NCI-H2107 treated with DMSO at 0.1 percent for 48 hours (cell line): ENCODE measurements around the gene METTL22.
"Not testable (repeated sequence)": the region's sequence is repeated elsewhere in the genome, so short reads cannot be mapped to it uniquely, and the experiment has no call there.

Experiments
- DNase-seq: peaks from one replicate; lab custom pipeline; 2025; ENCODE audit not compliant: unreplicated experiment; lab: John Stamatoyannopoulos, UW

Gene METTL22

DNA sequence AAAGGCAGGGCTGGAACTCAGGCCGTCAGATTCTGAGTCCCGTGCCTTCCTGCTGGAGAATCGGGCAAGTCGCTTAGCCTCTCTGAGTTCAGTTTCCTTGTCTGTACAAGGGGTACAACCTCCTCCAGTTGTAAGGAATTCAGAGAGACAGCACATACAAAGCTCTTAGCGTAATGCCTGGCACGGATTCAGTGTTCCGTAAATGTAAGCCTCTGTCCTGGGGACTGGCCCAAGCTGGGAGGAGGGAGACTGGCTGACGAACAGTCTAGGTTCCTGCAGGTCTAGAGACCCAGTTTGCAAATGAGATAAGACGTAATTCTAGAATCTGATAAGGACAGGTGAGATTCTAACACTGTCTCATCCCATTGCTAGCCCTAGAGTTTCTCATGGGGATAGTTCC, 9.9 kb downstream of the METTL22 start:
- no peak for DNase-seq

DNA sequence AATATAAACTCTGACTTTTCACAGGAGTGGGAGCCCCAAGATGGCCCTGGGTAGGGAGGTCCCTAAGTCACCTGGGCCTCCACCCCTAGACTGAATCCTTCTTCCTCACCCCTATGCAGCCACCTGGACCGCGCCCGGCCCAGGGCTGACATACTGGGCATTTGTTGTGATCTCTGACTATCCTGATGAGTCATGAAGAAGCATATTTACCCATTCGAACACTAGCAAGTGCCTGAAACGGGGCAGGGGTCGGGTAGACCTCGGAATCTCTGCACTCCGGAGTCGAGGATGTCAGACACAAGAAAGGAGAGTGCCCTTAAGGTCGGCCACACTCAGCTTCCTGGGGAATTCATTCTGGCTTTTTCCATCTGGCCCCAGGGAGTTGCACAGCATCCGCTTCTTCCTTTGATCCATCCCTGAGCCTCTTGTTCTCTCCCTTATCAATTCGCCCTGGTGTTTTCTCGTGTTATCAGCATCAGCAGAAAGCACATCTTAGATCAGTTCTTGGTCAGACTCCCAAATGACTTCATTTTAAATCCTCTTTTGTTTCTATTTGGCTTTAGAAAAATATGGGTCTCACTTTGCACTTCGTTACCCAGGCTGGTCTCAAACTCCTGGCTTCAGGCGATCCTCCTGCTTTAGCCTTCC, 10.4 kb downstream of the METTL22 start:
- DNase-seq, result no peak

DNA sequence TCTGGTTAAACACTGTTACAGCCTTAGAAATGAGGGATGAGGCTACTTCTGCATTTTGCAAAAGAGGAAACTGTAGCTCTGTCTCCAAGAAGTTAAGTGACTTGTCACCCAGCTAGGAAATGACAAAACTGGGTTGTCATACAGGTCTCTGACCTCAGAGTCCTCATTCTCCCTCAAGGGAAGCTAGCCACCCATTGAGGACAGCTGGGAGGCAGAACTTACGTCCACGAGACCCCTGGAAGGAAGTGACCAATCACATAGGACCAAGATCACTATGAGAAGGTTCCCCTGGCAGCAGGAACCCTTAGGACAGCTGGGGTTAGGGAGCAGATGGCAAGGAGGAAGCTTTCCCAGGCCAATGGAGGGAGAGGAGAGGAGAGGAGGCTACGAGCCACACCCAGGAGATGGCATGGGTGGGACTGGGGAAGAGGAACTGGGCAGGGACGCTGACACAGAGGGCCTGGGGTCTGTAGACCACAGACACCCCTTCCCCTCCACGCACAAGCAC, 11.2 kb downstream of the METTL22 start:
- no peak for DNase-seq

DNA sequence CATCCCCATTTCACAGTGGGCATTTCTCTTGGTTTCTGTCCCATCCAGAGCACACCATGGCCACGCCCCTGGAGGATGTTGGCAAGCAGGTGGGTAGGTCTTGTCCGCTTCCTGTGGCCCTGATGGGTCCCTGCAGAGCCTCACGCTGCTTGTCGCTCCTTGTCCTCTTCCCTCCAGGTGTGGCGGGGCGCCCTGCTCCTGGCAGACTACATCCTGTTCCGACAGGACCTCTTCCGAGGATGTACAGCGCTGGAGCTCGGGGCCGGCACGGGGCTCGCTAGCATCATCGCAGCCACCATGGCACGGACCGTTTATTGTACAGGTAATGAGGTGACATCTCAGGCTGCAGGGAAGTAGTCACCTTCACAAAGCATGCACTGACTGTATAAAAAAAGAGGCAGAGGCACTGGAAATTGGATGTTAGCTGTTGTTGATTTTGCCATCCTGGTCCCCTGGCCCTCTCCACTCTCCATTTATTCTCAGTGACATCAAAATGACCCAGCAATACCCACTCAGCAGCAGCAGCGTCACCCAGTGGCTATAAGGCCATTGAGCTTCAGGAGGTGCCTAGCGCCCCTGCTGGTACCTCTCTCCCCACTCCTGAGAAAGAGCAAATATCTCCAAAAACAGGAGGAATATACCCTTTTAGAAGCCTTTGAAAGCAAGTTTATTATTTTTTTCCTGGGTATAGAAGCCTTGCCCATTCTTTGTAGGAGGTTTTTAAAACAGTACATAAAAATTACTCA, 13.7 kb downstream of the METTL22 start:
- no peak for DNase-seq

DNA sequence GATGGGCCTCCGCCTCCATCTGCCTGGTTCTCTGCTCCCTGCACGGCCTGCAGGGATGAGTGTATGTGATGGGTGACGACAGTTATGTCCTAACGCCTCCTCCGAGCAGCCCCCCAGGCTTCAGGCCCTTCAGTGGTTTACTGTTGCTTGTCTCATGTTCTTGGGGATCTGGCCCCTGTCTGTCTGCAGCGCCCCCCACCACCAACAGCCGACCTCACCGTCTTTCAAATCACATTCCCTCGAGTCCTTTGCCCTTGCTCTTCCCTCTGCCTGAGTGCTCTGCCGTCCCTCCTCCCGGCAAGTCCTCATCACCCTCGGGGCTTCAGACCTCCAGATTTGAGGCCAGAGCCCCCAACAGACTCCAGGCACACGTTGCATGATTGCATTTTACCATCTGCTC, 18.2 kb downstream of the METTL22 start:
- DNase-seq, result no peak

DNA sequence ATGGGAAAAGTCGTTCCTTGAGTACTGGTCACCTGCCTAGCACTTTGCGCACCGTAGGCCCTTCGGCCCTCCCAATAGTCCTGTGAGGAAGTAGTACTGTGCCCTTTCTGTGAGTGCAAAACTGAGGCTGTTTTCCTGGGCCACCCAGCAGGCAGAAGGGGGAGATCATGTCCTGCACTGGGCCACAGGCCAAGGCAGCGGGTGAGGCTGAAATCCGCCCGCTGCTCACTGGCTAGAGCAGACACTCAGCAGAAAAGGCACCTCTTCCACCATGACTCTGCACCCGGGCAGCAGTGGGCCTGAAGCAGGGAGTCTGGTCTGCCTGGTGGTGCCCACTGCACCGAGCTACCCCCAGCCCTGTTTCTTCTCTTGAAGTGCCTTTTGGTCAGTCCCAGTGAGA, 20.2 kb downstream of the METTL22 start:
- DNase-seq, result no peak

DNA sequence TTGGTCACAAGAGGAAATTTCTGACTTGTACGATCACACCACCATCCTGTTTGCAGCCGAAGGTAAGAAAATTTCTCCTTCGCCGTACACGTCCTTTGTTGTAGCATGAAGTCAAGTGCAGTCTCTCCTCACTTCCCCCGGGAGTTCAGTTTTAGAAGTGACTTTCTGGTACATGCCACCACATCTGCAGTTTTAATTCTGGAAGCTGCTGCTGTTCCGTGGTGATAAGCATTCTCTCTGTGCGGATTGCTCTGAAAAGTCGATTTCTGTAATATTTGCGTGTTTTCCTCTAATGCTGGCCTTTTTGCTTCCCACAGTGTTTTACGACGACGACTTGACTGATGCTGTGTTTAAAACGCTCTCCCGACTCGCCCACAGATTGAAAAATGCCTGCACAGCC, 20.6 kb downstream of the METTL22 start:
- DNase-seq, result no peak

DNA sequence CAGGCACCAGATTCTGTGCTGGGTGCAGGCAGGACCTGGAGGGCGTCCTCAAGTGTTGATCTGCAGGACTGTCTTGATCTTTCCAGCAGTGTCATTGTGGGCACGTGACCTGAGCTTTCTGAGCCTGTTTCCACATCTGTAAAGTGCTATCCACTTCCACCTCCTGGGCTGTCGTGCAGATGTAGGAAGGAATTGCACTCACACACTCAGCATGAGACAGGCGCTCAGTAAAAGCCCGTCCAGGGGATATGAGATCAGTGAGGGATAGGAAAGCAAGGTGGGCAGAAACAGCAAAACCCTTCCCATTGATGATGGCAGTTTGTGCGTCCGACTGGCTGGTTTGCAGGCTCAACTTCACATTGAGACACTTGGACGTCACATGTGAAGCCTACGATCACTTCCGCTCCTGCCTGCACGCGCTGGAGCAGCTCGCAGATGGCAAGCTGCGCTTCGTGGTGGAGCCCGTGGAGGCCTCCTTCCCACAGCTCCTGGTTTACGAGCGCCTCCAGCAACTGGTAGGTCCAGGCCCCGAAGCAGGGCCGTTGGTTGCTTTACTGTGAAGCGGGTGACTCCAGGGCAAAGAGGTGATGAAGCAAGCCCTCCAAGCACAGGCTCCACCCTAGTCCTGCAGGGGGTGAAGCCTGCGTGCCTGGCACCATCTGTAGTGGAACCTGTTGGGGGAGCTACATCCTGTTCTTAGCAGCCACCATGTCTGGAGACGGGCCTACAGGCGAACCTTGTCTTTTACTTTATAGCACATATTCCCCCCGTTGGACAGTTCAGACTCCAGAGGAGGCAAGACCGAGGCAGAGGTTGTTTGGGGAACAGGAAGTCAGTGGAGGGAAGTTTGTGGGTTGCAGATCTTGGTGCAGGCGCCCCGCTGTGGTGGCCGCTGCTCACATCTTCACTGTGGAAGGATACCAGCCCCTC, 23.0 kb downstream of the METTL22 start:
- no peak for DNase-seq

DNA sequence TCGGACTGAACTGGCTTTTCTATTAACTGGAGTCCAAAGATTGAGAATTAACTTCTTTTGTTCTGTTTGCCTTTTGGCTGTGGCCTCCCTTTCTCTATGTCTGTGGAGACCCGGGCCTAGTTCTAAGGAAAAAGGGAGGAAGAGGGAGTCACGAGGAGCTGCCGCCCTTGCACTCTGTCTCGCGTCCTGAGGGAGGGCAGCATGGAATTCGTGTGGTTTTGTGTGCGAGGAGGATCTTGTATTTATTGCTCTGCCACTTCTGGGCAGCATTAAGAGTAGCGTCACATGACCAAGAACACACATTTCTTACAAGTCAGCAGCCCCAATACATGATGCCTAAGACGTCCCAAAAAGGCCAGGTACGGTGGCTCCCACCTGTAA, 23.6 kb downstream of the METTL22 start:
- no peak for DNase-seq

DNA sequence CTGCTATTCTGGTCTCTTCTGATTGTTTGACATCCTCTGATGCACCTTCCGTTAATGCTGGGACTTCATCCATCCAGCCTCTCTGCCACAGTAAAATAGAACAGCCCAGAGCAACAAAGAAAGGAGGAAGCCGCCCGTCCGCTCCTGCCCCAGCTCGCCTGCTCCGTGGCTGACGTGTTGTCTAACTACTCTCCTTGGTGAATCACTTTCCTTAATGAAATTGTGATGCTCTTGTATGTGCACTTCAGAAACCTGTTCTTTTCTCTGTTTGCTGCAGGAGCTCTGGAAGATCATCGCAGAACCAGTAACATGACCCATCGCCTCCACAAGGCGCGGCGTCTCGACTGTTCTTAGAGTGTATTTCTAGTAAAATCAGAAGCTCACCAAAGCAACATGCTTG, 24.3 kb downstream of the METTL22 start:
- no peak for DNase-seq

DNA sequence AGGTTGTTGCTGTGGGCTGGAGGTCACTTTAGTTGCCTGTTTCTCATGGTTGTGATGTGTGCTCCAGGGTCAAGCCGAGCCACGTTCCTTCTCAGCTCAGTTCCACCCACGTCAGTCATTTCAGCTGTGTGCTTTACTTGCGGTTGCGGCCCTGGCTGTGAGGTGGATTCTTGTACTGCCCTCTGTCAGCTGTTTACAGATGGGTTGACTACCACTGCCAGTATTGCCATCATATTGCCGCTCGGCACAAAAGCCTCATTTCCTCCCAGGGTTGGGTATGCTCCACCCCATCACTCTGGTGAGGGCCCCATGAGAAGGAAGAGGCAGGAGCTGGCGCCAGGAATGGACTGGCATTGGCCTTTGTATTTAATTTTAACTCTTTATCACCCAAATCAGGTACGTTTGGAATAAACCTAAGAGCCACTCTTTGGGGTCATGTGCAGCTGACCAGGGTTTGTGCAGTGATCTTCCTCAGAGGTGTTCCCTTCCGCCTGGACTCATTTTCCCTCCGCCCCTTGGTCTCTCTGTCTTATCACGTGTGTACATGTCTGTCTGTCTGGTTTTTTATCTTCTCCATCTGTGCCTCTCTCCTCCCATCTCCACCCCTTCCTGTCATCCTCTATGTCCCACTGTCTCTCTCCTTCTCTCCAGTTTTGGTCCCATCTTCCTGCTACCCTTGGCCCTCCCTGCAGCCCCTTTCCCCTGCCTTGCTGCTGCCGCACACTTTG, 25.0 kb downstream of the METTL22 start:
- DNase-seq, result no peak

DNA sequence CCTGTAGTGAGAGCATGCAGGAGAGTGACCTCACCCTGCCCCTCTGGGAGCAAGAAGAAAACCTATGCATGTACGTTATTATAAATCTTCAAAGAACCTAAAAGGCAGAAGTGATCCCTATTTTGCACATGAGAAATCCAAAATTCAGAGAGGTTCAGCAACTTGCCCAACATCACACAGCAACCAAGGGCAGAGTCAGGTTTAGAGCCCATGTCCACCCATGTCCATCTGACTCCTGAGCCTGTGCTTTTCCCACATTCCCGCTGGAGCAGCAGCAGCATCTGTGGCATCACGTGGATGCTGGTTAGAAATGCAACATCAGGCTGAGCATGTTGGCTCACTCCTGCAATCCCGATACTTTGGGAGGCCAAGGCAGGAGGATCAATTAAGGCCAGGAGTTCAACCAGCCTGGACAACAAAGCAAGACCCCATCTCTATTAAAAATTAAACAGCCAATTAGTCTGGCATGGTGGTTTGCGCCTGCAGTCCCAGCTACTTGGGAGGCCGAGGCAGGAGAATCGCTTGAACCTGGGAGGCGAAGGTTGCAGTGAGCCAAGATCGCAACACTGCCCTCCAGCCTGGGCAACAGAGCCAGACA, 26.3 kb downstream of the METTL22 start:
- no peak for DNase-seq

DNA sequence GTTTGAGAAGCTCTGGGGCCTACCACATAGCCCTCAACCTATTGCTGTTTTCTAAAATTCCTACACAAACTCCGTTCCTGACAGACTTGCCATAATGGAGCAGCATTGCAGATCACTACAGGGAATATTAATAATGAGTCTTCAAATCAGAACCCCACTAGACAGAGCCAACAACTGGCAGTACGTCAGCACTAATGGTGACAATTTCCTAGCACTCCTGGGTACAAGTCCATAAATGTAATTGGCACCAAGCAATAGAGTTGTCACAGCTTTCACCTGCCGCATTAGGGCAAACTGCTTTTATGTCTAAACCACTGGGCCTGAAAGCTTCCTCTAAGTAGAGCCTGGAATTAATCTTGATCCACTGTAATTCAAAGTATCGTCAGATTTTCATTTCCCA, 27.4 kb downstream of the METTL22 start:
- no peak for DNase-seq

DNA sequence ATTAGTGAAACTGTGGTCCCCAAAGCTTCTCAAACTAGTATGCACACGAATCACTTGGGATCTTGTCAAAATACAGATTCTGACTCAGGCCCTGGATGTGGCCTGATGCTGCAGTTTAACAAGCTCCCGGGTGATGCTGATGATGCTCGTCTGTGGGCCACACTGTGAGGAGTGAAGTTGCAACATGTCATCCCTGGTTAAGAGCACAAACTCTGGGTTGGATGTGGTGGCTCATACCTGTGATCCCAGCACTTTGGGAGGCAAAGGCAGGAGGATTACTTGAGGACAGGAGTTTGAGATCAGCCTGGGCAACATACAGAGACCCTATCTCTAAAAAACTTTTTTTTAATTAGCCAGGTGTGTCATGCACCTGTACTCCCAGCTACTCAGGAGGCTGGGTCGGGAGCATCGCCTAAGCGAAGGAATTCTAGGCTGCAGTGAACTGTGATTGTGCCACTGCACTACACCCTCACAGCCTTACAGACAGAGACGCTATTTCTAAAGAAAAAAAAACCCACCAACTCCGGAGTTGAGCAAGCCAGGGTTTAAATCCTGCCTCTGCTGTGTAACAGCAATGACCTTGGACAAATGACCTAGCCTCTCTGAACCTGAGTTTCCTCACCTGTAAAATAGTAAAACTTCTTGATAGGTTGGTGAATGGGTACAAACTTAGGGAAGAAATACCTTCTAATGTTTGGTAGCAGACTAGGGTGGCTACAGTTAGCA, 28.5 kb downstream of the METTL22 start:
- DNase-seq, result no peak

DNA sequence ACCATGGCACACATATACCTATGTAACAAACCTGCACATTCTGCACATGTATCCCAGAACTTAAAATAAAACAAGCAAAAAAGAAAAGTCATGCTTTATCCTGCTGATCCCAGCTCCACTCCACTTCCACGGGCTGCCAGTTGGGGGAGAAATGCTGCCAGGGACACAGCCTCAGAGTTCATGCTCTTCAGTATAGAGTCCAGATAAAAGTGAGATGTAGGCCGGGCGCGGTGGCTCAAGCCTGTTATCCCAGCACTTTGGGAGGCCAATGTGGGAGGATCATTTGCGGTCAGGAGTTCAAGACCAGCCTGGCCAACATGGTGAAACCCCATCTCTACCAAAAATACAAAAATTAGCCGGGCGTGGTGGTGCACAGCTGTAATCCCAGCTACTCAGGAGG, 30.5 kb downstream of the METTL22 start:
- not testable (repeated sequence) for DNase-seq

DNA sequence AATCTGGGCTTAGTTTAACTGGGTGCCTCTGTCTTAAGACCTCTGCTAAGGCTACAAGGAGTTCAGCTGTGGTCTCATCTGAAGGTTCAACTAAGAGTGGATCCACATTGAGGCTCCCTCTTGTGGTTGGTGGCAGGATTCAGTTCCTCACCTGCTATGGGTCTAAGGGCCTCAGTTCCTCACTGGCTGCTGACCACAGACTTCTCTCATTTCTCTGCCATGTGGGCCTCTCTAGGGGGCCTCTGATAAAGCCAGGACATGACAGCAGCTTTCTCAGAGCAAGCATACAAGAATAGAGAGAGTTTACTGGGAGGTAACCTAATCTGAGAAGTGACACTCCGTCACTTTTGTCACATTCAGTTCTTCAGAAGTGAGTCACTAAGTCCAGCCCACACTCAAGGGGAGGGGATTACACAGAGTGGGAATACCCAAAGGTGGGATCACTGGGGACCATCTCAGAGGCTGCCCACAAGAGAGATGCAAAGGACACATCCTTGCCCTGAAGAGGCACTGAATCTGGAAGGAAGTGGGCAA, 33.8 kb downstream of the METTL22 start:
- DNase-seq, result no peak

DNA sequence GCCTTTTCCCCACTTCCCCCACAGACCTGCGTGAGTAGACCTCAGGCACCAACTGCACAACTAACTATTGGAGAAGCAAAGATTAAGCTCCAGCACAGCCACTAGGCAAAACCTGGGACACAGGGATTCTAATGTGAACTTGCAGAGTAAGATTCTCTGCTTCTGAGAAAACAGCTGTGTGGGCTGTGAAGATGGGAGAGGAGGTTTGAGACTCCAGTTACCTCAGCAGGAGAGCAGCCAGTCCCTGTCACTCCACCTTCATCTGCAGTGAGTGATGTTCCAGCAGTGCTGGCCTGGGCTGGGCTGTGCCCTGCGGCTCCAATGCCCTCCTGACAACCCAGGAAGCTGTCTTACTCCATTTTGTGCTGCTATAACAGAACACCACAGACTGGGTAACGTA, 34.9 kb downstream of the METTL22 start:
- DNase-seq, result no peak

DNA sequence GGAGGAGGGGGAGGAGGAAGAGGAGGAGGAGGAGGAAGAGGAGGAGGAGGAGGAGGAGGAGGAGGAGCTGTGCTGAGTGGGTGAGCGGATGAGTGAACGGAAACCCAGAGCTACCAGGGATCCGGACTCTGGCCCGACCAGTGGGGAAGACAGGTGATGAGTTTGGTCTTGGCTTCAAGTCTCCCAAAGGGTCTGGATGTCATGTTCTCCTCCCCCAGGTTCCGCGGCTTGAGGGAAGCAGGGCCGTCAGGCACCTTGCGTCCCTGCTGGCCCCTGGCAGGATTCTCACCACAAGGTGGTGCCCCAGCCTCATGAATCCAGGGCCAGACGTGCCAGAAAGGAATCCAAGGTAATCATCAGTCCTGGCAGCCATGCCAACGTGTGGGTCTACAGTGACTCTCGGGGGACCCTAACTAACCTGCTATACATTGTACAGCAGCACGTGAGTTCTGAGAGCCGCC, 39.4 kb downstream of the METTL22 start:
- peak; percentile 24 for DNase-seq

DNA sequence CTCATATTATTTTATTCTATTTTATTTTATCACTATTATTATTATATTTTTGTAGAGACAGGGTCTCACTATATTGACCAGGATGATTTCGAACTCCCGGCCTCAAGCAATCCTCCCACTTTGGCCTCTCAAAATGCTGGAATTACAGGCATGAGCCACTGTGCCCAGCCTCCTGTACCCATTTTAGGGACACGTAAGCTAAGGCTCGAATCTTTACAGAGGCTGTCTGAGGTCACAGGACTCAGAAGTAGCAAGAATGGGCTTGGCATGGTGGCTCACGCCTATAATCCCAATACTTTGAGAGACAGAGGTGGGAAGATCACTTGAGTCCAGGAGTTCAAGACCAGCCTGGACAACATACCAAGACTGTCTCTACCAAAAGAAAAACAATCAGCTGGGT, 40.2 kb downstream of the METTL22 start:
- no peak for DNase-seq
